GM18870 (cell line): ENCODE measurements around the gene VWA8.
"Not testable (repeated sequence)": the region's sequence is repeated elsewhere in the genome, so short reads cannot be mapped to it uniquely, and the experiment has no call there.

ENCODE experiments used
- ATAC-seq: cut with Tn5 transposase; IDR thresholded peaks from one replicate; pipeline ENCODE4 v1.9.1; 2021; ENCODE audit warnings: moderate library complexity; ENCODE audit not compliant: unreplicated experiment

Gene VWA8

GRCh38 chr13:41565216-41565615, 395.7 kb downstream of the VWA8 start:
- ATAC-seq = no peak

GRCh38 chr13:41563984-41564365, 396.9 kb downstream of the VWA8 start:
- no peak for ATAC-seq

- ATAC-seq = no peak
These were observed 397.4 kb downstream of the VWA8 start for GRCh38 chr13:41563341-41563983.

GRCh38 chr13:41562541-41563178, 398.2 kb downstream of the VWA8 start:
- no peak for ATAC-seq

GRCh38 chr13:41562083-41562482, 398.8 kb downstream of the VWA8 start:
- no peak for ATAC-seq

- ATAC-seq = no peak
These were observed 399.7 kb downstream of the VWA8 start for GRCh38 chr13:41561170-41561569.

- no peak for ATAC-seq
These were observed 401.9 kb downstream of the VWA8 start for GRCh38 chr13:41558781-41559560.

- ATAC-seq = no peak
These were observed 403.2 kb downstream of the VWA8 start for GRCh38 chr13:41557719-41558118.

- peak; percentile 89 for ATAC-seq
These were observed 406.1 kb downstream of the VWA8 start for GRCh38 chr13:41554626-41555386.

- ATAC-seq = peak; percentile 10
These were observed 406.7 kb downstream of the VWA8 start for GRCh38 chr13:41554180-41554579.

GRCh38 chr13:41552031-41552430, 408.9 kb downstream of the VWA8 start:
- ATAC-seq = no peak

GRCh38 chr13:41550276-41550675, 410.6 kb downstream of the VWA8 start:
- ATAC-seq = no peak

GRCh38 chr13:41549491-41549890, 411.4 kb downstream of the VWA8 start:
- ATAC-seq = no peak

GRCh38 chr13:41548910-41549309, 412.0 kb downstream of the VWA8 start:
- no peak for ATAC-seq

- no peak for ATAC-seq
These were observed 412.9 kb downstream of the VWA8 start for GRCh38 chr13:41548031-41548430.

- no peak for ATAC-seq
These were observed 413.5 kb downstream of the VWA8 start for GRCh38 chr13:41547251-41548000.

GRCh38 chr13:41546372-41547190, 414.3 kb downstream of the VWA8 start:
- ATAC-seq = no peak

GRCh38 chr13:41545432-41545707, 415.5 kb downstream of the VWA8 start:
- no peak for ATAC-seq

- ATAC-seq = no peak
These were observed 417.1 kb downstream of the VWA8 start for GRCh38 chr13:41543664-41544300.

- ATAC-seq = not testable (repeated sequence)
These were observed 418.1 kb downstream of the VWA8 start for GRCh38 chr13:41542799-41543198.
